Fibroblast of the aortic adventitia (primary cell): Measurements from ENCODE around the gene C2orf76. TPM values are rescaled to one million over a fixed set of nuclear protein-coding genes. Genes with fewer than 3 reads are reported as not detected.
"Not testable (repeated sequence)": the region's sequence is repeated elsewhere in the genome, so short reads cannot be mapped to it uniquely, and the experiment has no call there.

ENCODE experiments used
- DNase-seq: peaks from one replicate; pipeline ENCODE4 v3.0.0-alpha.2; 2010; ENCODE audit warnings: low read depth
- H3K4me3 ChIP-seq: 2 replicates; pipeline ENCODE4 v1.5.1; 2011; ENCODE audit warnings: low read depth, mild to moderate bottlenecking, control low read depth, low read length, moderate library complexity
- total RNA-seq: library from RNA; depleted of rRNA; stranded (reverse); fragments of >200 nt; gene quantifications from 2 replicates; pipeline ENCODE4 v1.2.3, GENCODE V29; 2012; ENCODE audit warnings: low replicate concordance
- TF ChIP-seq, protein P1 (sequence below): IDR thresholded peaks from 2 replicates; pipeline ENCODE4 v1.5.1; 2011; ENCODE audit warnings: mild to moderate bottlenecking, low read length, control low read depth, inconsistent platforms; ENCODE audit not compliant: insufficient read depth

C2orf76 gene
- total RNA-seq, 1 donor = 21.4 TPM

DNA sequence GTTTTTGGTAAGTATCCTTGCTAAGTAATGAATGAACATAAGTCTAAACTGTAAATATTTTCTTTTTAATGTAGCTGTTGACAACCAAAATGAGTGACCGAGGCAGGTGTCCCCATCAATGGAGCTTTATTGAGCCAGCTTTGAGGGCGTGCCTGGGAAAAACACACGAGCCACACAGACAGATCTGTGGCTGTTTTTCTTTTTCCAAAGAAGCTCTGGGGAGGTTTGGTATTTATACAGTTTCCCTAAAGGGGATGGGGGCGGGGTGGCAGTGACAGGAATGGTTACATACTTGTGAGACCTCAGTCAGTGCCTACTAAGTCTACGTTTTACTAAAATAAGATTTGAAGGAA lies 11.3 kb upstream of the C2orf76 start:
- H3K4me3 ChIP-seq = no peak overlapping the region
- TF ChIP-seq, protein P1, sequence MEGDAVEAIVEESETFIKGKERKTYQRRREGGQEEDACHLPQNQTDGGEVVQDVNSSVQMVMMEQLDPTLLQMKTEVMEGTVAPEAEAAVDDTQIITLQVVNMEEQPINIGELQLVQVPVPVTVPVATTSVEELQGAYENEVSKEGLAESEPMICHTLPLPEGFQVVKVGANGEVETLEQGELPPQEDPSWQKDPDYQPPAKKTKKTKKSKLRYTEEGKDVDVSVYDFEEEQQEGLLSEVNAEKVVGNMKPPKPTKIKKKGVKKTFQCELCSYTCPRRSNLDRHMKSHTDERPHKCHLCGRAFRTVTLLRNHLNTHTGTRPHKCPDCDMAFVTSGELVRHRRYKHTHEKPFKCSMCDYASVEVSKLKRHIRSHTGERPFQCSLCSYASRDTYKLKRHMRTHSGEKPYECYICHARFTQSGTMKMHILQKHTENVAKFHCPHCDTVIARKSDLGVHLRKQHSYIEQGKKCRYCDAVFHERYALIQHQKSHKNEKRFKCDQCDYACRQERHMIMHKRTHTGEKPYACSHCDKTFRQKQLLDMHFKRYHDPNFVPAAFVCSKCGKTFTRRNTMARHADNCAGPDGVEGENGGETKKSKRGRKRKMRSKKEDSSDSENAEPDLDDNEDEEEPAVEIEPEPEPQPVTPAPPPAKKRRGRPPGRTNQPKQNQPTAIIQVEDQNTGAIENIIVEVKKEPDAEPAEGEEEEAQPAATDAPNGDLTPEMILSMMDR = no peak
- no peak for DNase-seq

DNA sequence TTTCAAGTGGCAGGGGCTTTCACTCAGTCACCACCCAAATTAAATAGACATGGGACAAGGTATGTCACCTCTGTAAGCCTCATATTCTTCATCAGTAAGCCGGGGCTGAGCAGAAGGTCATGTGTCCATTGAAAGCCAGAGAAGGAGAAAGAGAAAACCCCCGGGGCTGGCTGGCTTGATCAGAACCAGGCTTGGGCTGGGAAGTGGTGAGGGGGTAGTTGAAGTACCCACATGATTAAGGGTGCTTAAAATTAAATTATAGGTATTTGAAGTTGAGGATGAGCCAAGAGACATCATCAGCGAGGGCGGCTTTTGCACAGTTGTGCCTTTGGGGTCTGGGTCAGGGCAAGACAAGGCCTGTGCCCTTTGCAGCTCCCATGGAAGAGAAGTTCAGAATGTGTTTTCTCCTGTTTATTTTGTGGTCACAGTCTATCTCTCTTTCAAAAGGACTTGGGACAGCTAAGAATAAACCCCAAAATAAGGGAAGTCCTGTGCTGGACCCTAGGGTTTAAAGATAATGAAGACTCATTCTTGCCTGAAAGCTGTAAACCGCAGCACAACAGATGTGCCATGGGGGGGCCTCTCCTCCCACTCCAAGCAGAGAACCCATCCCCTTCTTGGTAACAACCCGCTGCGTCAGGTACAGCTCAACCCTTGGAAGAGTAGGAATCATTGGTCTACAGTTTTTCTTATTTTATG lies 10.8 kb upstream of the C2orf76 start:
- DNase-seq = no peak
- no peak overlapping the region for H3K4me3 ChIP-seq
- TF ChIP-seq, protein P1 = no peak

- TF ChIP-seq, protein P1 = no peak
- no peak for DNase-seq
- no peak overlapping the region for H3K4me3 ChIP-seq
Observed at GRCh38 chr2:119376810-119377209, 10.2 kb upstream of the C2orf76 start.

DNA sequence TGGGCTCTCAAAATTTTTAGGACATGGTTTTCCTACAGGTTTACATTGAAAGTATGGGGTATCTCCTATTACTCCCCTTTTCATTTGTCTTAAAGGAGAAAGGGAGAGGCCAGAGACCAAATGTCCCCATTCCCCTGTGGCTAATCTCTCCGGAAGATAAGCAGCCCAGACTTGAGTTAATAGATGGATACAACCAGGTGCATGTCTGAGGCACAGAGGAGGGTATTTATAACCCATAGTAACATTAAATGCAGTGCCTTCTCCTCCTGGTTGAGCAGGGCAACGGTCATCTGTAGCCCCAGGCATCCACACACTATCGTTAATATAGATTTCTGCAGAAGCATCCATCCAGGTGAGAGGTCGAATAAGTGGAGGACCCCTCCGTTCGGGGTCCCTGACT lies 9.8 kb upstream of the C2orf76 start:
- not testable (repeated sequence) for H3K4me3 ChIP-seq, DNase-seq

- not testable (repeated sequence) for DNase-seq, H3K4me3 ChIP-seq
Observed at GRCh38 chr2:119373907-119374745, 7.5 kb upstream of the C2orf76 start.

- TF ChIP-seq, protein P1 = no peak
- DNase-seq = no peak
- H3K4me3 ChIP-seq = no peak overlapping the region
Observed at GRCh38 chr2:119372778-119373568, 6.3 kb upstream of the C2orf76 start.

GRCh38 chr2:119371111-119371510 lies 4.5 kb upstream of the C2orf76 start:
- DNase-seq = no peak
- H3K4me3 ChIP-seq = no peak overlapping the region
- TF ChIP-seq, protein P1 = no peak
